GM23248 (cell line): Measurements from ENCODE around the gene QKI. TPM values are rescaled to one million over a fixed set of nuclear protein-coding genes. Genes with fewer than 3 reads are reported as not detected.
A peak's percentile ranks its signal among the peaks of the same experiment; 100 is the strongest.

ENCODE experiments used
- DNase-seq: peaks from one replicate; pipeline ENCODE4 v3.0.0-alpha.2; 2015
- H2AFZ ChIP-seq: fragments of 200-600 bp; sonication (generic); 2 replicates; pipeline ENCODE4 v1.6.1; 2016; ENCODE audit warnings: antibody characterized with exemption
- H3F3A ChIP-seq: fragments of 200-600 bp; sonication (generic); 2 replicates; pipeline ENCODE4 v1.6.1; 2016; ENCODE audit warnings: mild to moderate bottlenecking, antibody characterized with exemption, mixed run types; ENCODE audit not compliant: insufficient read depth
- H3K27ac ChIP-seq: fragments of 200-600 bp; sonication (generic); 2 replicates; pipeline ENCODE4 v1.5.1; 2016; ENCODE audit warnings: mild to moderate bottlenecking
- H3K27me3 ChIP-seq: fragments of 200-600 bp; sonication (generic); replicated peaks from 2 replicates; pipeline ENCODE4 v1.6.1; 2016; ENCODE audit warnings: mild to moderate bottlenecking; ENCODE audit not compliant: insufficient read depth
- H3K36me3 ChIP-seq: fragments of 200-600 bp; sonication (generic); 2 replicates; pipeline ENCODE4 v1.6.1; 2016; ENCODE audit warnings: low read depth, mild to moderate bottlenecking
- H3K4me1 ChIP-seq: fragments of 200-600 bp; sonication (generic); 2 replicates; pipeline ENCODE4 v1.6.1; 2016; ENCODE audit warnings: mild to moderate bottlenecking; ENCODE audit not compliant: insufficient read depth
- H3K4me2 ChIP-seq: fragments of 200-600 bp; sonication (generic); one replicate; pipeline ENCODE4 v1.6.1; 2016; ENCODE audit warnings: mild to moderate bottlenecking; ENCODE audit not compliant: unreplicated experiment
- H3K4me3 ChIP-seq: fragments of 200-600 bp; sonication (generic); 2 replicates; pipeline ENCODE4 v1.5.1; 2016; ENCODE audit warnings: mild to moderate bottlenecking
- H3K79me2 ChIP-seq: fragments of 200-600 bp; sonication (generic); 2 replicates; pipeline ENCODE4 v1.6.1; 2016; ENCODE audit warnings: mild to moderate bottlenecking; ENCODE audit not compliant: insufficient read depth
- H3K9ac ChIP-seq: fragments of 200-600 bp; sonication (generic); 2 replicates; pipeline ENCODE4 v1.6.1; 2016; ENCODE audit warnings: mild to moderate bottlenecking
- H3K9me2 ChIP-seq: fragments of 200-600 bp; sonication (generic); 2 replicates; pipeline ENCODE4 v1.6.1; 2016; ENCODE audit warnings: mixed run types, mild to moderate bottlenecking, moderate library complexity; ENCODE audit not compliant: insufficient read depth
- H3K9me3 ChIP-seq: fragments of 200-600 bp; sonication (generic); one replicate; pipeline ENCODE4 v1.6.1; 2017; ENCODE audit warnings: low read depth
- H4K20me1 ChIP-seq: fragments of 200-600 bp; sonication (generic); 2 replicates; pipeline ENCODE4 v1.6.0; 2016; ENCODE audit not compliant: insufficient read depth
- EZH2 ChIP-seq: fragments of 200-600 bp; sonication (generic); IDR thresholded peaks from 2 replicates; pipeline ENCODE4 v1.6.1; 2018; ENCODE audit warnings: antibody characterized with exemption, mild to moderate bottlenecking; ENCODE audit not compliant: insufficient read depth, poor library complexity, severe bottlenecking
- EZH2phosphoT487 ChIP-seq: fragments of 200-600 bp; sonication (generic); IDR thresholded peaks from 2 replicates; pipeline ENCODE4 v1.6.1; 2018; ENCODE audit warnings: antibody characterized with exemption, moderate library complexity, mild to moderate bottlenecking, low read depth; ENCODE audit not compliant: insufficient read depth
- WGBS, 2 experiments: methylation state at CpG; one replicate each; pipeline ENCODE4 v1.1.6; 2015 to 2017; ENCODE audit warnings: low lambda C conversion rate in 2 of 2, low coverage in 1 of 2; ENCODE audit errors: missing lambda C conversion rate in 2 of 2; 5-methylcytosine and 5-hydroxymethylcytosine counted together
- in situ Hi-C: fragments of 300-500 bp; cut with MboI; formaldehyde crosslinking; loops from 2 replicates; pipeline ENCODE4 v1.15.0; 2020
- polyA plus RNA-seq: library from polyadenylated mRNA; unstranded; fragments of >200 nt; fragmentation: Nextera tagmentation; extraction: Ambion mirVana; gene quantifications from 2 replicates; pipeline ENCODE4 v1.2.1, GENCODE V29; 2016
- total RNA-seq: library from RNA; depleted of rRNA; stranded (reverse); fragments of >200 nt; shearing (Covaris generic); gene quantifications from 2 replicates; pipeline ENCODE4 v1.2.3, GENCODE V29; 2014

Gene QKI
- total and polyA plus RNA-seq, 2 experiments from 2014 or later: 13.6 to 145 TPM

- H3K4me3 ChIP-seq: no peak overlapping the region
- in situ Hi-C loops: loop anchor here (10.0 to 25.0 kb wide), 2 partner anchors 520 to 1477 kb away; no protein-coding TSS in a partner anchor
- peaks cover 40% of the 10 kb centered on the region; the same call in 1 of the 2 replicates for H4K20me1 ChIP-seq
- H3F3A ChIP-seq: no peaks in the 10 kb centered on the region; the same call in 1 of the 2 replicates
- peaks cover 100% of the 10 kb centered on the region for H3K79me2 ChIP-seq
- H2AFZ ChIP-seq: no peak overlapping the region
- WGBS, 2 experiments: 85 to 89% methylated on average over 4 of the region's 4 CpGs
- H3K9me3 ChIP-seq: no peaks in the 10 kb centered on the region
- peaks cover 40% of the 10 kb centered on the region for H3K4me1 ChIP-seq
- TF ChIP-seq EZH2phosphoT487 (no peak), EZH2 (no peak)
- H3K9me2 ChIP-seq: no peaks in the 10 kb centered on the region
- H3K27ac ChIP-seq: no peak overlapping the region
- H3K4me2 ChIP-seq: no peak overlapping the region
- no peaks in the 10 kb centered on the region for H3K36me3 ChIP-seq
- no peak for DNase-seq
- H3K9ac ChIP-seq: no peak overlapping the region
- no peaks in the 10 kb centered on the region for H3K27me3 ChIP-seq
Measured at GRCh38 chr6:163435023-163435422, 20.5 kb downstream of the QKI start.

GRCh38 chr6:163436843-163437242, 22.3 kb downstream of the QKI start:
- Histone ChIP-seq H4K20me1 (peaks cover 46% of the 10 kb centered on the region), H3K4me1 (peaks cover 24% of the 10 kb centered on the region), H3K4me2 (no peak overlapping the region), H3K9me3 (no peaks in the 10 kb centered on the region), H3K27ac (no peak overlapping the region), H3K27me3 (no peaks in the 10 kb centered on the region), H3K36me3 (no peaks in the 10 kb centered on the region), H3K4me3 (no peak overlapping the region), H3F3A (no peaks in the 10 kb centered on the region), H2AFZ (no peak overlapping the region), H3K9me2 (no peaks in the 10 kb centered on the region), H3K79me2 (peaks cover 100% of the 10 kb centered on the region), H3K9ac (no peak overlapping the region)
- in situ Hi-C loops: loop anchor here (10.0 to 25.0 kb wide), 2 partner anchors 518 to 1475 kb away; no protein-coding TSS in a partner anchor
- no peak for DNase-seq
- 84 to 87% methylated on average over 3 of the region's 3 CpGs for WGBS, 2 experiments
- no peak for TF ChIP-seq EZH2
- no peak for TF ChIP-seq EZH2phosphoT487

GRCh38 chr6:163437466-163437865, 22.9 kb downstream of the QKI start:
- Histone ChIP-seq H3K27ac (no peak overlapping the region), H4K20me1 (peaks cover 46% of the 10 kb centered on the region), H3K79me2 (peaks cover 100% of the 10 kb centered on the region), H3K9ac (no peak overlapping the region), H2AFZ (no peak overlapping the region), H3K9me3 (no peaks in the 10 kb centered on the region), H3K36me3 (no peaks in the 10 kb centered on the region), H3K4me3 (no peak overlapping the region), H3K9me2 (no peaks in the 10 kb centered on the region), H3K27me3 (no peaks in the 10 kb centered on the region), H3K4me2 (peak overlapping the region; percentile 24), H3K4me1 (peaks cover 24% of the 10 kb centered on the region), H3F3A (no peaks in the 10 kb centered on the region)
- in situ Hi-C loops: loop anchor here (10.0 to 25.0 kb wide), 2 partner anchors 517 to 1475 kb away; no protein-coding TSS in a partner anchor
- TF ChIP-seq EZH2: no peak
- TF ChIP-seq EZH2phosphoT487: no peak
- DNase-seq: no peak
- WGBS, 2 experiments: 71 to 74% methylated on average over 3 of the region's 3 CpGs

GRCh38 chr6:163438298-163438939, 23.9 kb downstream of the QKI start:
- WGBS, 2 experiments: 60% methylated on average over 3 of the region's 3 CpGs
- in situ Hi-C loops: loop anchor here (10.0 to 25.0 kb wide), 2 partner anchors 516 to 1474 kb away; no protein-coding TSS in a partner anchor
- H3K27ac ChIP-seq: no peak overlapping the region

More at GRCh38 chr6:163438298-163438939, 23.9 kb downstream of the QKI start:
- no peak overlapping the region for H2AFZ ChIP-seq
- peaks cover 100% of the 10 kb centered on the region for H3K79me2 ChIP-seq
- H3K9me2 ChIP-seq: no peaks in the 10 kb centered on the region
- peaks cover 24% of the 10 kb centered on the region for H3K4me1 ChIP-seq
- H4K20me1 ChIP-seq: peaks cover 50% of the 10 kb centered on the region
- peak; percentile 34 for DNase-seq
- peak overlapping the region; percentile 6 for H3K4me2 ChIP-seq
- no peaks in the 10 kb centered on the region for H3K9me3 ChIP-seq
- no peaks in the 10 kb centered on the region for H3K36me3 ChIP-seq
- TF ChIP-seq EZH2: no peak
- no peak for TF ChIP-seq EZH2phosphoT487
- no peaks in the 10 kb centered on the region for H3K27me3 ChIP-seq
- no peaks in the 10 kb centered on the region for H3F3A ChIP-seq
- H3K4me3 ChIP-seq: no peak overlapping the region
- no peak overlapping the region for H3K9ac ChIP-seq
